Brain microvascular endothelial cell (primary cell): ENCODE measurements around the gene HAND1.

Experiments
- DNase-seq: peaks from one replicate; pipeline ENCODE4 v3.0.0-alpha.2; 2020
- H3K27ac ChIP-seq: fragments of 250-450 bp; sonication (Bioruptor Pico); 2 replicates; pipeline ENCODE4 v1.5.1; 2020; ENCODE audit warnings: mild to moderate bottlenecking, moderate library complexity
- H3K27me3 ChIP-seq: fragments of 250-450 bp; sonication (Bioruptor Pico); replicated peaks from 2 replicates; pipeline ENCODE4 v1.5.1; 2020; ENCODE audit warnings: mild to moderate bottlenecking
- H3K36me3 ChIP-seq: fragments of 250-450 bp; sonication (Bioruptor Pico); replicated peaks from 2 replicates; pipeline ENCODE4 v1.5.1; 2020; ENCODE audit warnings: mild to moderate bottlenecking
- H3K4me3 ChIP-seq: 2 replicates; pipeline ENCODE4 v1.5.1; 2011; ENCODE audit warnings: low read depth, mild to moderate bottlenecking, control low read depth, low read length, moderate library complexity
- CTCF ChIP-seq: IDR thresholded peaks from 2 replicates; pipeline ENCODE4 v1.5.1; 2011; ENCODE audit warnings: low read depth, mild to moderate bottlenecking, moderate library complexity, low read length, control low read depth, inconsistent platforms; ENCODE audit errors: missing control alignments
- in situ Hi-C: cut with HindIII; loops from 2 replicates; pipeline ENCODE4 v1.10.0; 2017; ENCODE audit warnings: low sequenced_read_pairs, low pct_ligation_motif_present

HAND1 gene

DNA sequence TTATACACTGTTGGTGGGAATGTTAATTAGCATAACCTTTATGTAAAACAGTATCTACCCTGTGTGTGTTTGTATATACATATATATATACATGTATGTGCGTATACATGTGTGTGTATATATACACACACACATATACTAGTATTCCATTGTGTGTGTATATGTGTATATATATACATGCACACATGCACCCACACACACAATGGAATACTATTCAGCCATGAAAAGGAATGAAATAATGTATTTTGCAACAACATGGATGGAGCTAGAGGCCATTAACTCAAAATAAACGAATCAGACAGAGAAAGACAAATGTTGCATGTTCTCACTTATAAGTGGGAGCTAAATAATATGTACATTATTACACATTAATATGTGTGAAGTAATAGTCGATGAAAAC lies 49.8 kb downstream of the HAND1 start:
- TF ChIP-seq CTCF, result no peak
- H3K27ac ChIP-seq, result no peak overlapping the region
- in situ Hi-C loops, result no loop called here
- H3K4me3 ChIP-seq, result no peak overlapping the region
- no peaks in the 10 kb centered on the region for H3K36me3 ChIP-seq
- DNase-seq, result no peak
- H3K27me3 ChIP-seq, result no peaks in the 10 kb centered on the region
